Skin of body (tissue), 2 donors: ENCODE data around the gene ACIN1. TPM values are rescaled to one million over a fixed set of nuclear protein-coding genes. Genes with fewer than 3 reads are reported as not detected.

Source experiments
- DNase-seq: peaks from one replicate; lab custom pipeline; 2025; lab: John Stamatoyannopoulos, UW
- total RNA-seq: library from RNA; depleted of rRNA; stranded (reverse); fragments of >200 nt; gene quantifications from one replicate; pipeline ENCODE4 v1.2.3, GENCODE V29; 2014

The ACIN1 gene
- total RNA-seq, 1 donor from 2014 or later, result 93.9 TPM

DNA sequence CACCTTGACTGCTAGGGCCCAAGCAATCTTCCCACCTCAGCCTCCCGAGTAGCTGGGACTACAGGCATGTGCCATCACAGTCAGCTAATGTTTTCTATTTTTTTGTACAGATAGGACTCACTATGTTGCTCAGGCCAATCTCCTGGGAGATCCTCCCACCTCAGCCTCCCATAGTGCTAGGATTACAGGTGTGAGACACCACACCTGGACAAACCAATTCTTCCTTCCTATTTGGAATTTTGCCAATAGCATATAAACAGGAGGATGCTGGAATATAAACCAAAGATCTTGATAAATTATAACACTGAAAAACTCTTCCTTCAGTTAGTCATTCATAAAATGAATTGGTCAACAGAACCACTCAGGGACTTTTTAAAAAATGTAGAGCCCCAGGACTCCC is 8.4 kb downstream of the ACIN1 start:
- no peak for DNase-seq

DNA sequence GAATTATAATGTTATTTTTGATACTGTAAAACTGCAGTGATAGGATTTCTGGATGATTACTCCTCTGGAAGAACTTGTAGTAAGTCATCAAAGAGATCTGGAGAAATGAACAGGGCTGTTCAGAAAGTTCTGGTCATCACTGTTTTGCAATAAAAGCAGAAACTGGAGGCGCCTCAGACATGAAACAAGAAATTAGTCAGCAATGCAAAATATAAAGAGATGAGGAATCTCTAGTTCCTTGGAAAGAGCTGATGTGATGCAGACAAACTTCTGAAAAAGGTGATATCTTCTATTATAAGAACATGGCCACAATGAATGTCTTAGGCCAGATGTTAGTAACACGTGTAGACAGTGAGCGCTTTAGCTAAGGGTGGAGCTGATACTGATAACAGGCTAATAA is 9.5 kb downstream of the ACIN1 start:
- DNase-seq, result no peak

DNA sequence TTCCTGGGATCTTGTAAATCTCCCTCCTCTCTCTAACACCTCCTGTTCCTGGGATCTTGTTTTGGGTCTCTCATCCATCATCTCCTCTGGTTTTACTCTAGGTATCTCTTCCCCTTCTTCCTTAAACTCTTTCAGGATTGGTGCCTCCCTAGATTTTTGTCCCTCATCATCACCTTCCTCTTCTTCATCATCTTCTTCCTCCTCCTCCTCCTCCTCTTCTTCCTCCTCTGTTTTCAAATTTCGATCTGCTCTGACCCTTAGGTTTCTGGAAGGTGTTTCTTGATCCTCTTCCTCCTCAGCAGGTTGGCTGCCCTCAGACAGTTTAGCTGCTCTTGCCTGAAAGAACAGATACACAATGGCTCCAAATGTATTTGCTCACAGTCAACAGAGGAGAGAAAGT is 14.5 kb downstream of the ACIN1 start:
- DNase-seq, result no peak

DNA sequence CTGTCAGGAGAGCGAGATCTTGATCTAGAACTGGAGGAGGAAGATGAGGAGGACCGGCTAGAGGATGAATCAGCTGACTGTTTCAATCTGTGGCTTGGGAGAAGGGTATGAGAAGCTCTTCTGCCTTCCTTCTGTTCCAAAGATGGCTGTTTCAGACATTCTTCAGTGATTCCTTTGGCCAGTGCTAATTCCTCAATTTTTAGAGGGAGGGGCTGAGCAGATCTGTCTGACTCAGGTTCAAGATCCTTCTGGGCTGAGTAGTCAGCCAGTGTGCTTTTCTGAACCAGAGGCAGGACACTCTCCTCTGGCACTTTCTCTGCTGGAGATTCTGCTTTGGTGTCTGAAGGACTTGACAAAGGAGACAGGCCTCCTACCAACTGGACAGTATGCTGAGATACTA is 15.2 kb downstream of the ACIN1 start:
- DNase-seq, result no peak

DNA sequence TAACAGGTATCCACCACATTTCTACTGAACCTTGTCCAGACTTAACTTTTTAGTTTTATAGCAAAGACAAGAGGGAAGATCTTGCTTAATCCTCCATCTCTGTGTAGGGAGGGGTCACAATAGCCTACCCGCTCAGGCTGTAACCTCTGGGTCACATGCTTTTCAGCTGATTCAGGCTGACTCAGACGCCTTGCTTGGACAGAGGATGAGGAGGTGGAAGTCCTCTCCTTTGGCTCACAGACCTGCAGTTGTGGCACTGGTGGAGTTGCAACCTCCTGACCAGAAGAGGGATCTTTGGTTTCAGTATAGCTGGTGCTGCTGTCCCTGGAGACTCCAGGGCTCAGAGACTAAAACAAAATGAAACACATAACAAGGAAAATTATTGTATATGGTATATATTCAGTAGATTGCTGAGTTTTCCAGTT is 16.2 kb downstream of the ACIN1 start:
- no peak for DNase-seq

DNA sequence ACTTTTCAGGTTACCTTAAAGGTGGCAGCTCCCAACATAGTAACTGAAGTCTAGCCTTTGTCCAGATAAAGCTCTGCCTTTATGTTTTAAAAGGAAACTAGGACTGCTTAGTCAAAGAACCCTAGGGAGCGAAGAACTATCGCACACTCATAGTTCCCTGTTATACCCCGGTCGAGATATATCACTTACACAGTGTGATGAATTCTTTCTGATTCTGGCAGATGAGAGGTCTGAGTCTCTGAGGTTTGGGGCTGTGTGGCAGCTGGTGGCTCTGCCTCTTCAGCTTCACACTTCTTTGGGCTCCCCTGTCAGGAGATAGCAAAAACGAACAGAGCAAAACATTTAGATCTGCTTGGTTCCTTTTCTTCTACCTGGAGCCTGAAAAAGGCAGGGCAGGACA is 17.0 kb downstream of the ACIN1 start:
- DNase-seq, result no peak

DNA sequence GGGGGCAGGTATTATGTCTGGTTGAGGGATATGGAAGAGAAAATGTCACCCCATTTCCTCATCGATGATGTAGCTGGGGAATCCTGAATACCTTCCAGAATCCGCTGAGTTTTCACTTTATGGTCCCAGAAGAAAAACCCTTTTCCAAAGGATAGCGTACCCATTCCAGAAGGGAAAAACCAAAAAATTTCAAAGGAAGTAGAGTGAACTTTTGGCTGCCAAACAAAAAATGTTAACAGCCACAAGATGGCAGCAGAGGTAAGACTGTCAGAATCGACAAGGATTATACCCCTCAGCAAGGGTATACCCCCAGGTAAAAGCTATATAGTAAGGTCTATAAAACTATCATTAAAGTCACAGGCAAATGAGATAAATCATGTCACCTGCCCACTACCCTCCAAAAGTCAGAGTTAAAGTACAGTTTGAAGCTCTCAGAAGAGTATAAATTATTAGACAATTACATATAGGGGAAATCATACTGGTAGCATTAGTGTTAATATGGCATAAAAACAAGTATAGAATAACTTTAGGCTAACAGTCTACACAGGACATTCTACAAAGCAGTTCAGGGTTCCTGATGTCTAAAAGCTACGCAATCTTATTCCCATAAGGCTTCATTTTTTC is 18.0 kb downstream of the ACIN1 start:
- DNase-seq, result no peak

DNA sequence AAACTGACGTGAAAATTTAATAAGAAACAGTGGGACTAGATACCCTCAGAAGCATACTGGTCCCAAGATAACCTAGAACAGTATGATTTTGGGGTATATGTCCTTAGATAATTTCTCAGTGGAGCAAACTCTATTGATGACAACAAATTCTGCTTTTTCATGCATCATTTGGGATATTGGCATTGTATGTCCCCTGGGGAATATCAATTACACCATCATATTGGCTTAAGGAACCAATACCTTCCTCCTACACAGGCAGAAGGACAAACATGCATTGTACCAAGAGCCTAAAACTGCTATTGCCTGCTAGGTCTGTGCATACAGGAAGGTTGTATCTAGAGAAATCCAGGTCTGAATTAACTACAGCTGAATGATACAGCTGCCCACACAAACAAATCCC is 20.0 kb downstream of the ACIN1 start:
- no peak for DNase-seq

DNA sequence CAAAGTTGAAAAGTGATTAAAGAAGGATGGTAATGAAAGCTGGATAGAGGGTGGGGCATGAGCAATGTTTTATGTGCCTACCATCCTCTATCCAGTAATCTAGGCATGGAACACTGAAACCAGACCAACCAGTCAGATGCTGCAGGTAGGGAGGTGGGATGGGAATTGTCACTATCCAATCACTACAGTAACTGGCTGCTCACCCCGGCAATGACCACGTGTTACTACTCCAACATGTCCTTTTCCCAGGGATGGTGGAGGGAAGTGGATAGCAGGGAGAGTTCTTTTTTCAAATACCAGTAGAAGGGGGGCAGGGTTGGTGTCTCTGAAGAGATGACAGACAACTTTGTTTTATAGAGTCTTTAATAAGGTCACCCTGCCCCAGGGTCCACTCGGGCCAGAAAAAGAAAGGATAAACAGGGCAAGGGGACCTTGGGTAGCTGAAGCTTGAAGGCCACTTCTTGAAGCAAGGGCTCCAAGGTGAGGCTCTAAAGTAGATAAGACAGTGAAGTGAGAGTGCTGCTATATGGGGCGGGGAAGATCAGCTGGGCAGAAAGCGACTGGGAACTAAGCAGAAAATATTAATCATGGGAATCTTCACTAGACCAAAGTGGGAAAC is 22.9 kb downstream of the ACIN1 start:
- DNase-seq, result no peak

DNA sequence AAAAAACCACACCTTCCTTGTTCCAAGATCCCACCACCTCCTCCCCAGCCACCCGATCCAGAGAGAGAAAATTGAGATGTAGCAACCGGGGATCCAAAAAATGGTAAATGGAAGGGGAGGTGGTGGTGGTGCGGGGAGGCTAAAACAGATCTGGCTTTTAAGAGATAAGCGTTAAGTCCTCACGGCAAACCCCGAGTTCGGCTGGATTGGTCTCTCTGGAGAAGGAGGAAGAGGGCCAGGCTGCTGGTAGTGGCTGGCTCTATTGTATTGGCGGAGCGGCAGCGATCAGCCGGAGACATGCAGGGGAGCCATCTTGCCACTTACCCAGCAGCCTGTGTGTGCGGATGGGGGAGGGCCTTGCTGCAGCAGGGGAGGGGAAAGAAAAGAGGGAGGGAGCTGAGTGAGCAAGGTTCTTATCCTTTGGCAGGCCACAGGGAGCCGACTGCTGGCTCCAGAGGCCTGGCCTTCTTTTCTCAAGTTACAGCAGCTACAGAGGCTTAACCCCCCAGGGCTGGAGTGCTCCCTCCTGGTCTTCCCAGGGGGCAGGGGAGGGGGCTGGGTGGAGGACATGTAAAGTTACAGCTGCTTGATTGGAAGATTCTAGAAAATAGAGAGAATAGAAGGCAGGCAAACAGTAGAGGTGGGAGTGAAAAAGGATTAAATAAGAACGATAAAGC is 23.6 kb downstream of the ACIN1 start:
- no peak for DNase-seq

DNA sequence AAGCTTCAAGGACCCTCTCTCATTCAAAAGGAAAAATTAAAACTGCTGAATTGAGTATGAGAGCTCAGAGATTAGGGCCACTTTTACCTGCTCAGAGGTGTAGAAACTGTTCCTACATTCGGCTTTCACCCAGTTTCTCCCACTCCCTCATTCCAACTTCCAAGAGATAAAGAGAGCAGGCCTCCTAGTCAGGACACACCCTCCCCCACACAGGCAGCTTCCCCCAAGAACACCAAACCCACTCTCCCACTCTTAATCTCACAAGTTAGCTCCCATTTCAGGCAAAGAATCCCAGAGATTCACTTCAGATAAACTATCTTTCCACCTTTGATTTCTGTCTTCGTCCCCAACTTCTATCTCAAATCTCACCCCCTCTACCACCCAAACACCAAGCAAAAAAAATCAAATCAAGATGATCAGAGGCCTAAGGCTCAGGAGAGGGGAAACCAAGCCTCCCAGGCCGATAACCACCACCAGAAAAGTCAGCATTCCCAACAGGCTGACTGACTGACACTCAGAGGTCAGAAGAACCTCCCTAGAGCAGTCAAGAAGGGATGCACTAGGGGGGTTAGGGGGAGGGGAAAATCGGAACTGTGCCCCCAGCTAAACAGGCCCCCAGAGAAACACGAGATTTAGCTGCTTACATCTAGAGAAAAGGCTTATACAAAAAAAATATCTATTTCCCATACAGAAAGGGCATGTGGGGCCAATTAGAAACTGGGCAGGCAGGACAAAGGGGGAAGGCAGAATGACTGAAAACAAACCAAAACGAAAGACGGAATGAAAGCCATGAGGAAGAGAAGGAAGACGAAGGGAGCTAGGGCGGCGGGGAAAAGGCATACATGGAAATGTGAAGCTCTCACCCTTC is 24.4 kb downstream of the ACIN1 start:
- DNase-seq, result no peak

DNA sequence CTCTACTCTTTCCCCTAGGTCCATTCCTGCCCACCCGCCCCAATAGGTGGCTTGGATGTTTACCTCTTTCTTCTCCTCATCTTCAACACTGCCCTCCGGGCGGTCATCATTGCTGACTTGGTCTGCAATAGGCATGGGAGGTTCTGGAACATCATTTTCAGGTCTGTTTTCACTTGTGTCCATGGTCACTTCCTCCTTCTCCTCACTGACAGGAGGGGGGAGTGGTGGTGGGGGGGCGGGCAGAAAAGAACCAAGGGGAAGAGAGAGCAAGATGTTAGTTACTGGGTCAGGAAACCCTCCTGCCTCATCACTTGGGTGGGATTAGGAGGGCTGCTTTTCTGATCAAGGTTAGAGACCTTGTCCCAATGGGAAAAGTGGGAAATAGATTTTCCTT is 25.5 kb downstream of the ACIN1 start:
- DNase-seq, result no peak

DNA sequence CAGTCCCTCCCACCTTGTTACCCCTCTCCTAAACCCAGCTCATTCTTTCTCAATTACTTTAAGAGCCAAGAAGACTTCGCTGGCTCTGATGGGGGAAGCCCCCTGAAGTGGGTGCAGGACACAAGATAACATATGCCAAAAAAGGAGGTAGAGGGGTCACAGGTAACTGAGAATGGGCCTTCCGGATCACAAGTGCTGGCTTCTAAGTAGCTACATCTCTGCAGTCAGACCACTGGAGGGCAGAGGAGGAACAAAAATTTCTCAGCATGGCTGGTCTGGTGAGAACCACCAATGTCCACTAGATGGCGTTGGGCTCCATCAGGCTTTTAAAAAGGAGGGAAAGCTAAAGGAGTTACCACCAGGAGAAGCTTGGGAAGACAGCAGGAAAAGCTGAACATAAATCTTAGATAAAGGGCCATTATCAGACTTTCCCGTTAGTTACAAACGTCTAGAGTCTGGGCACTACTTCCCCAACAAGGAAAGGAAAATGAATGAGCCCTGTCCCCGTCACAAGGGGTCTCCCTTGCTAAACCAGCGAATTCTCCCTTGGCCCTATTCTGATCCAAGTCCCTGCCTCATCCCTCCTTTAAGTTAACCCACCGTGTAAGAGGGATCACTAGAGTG is 26.0 kb downstream of the ACIN1 start:
- DNase-seq, result no peak

DNA sequence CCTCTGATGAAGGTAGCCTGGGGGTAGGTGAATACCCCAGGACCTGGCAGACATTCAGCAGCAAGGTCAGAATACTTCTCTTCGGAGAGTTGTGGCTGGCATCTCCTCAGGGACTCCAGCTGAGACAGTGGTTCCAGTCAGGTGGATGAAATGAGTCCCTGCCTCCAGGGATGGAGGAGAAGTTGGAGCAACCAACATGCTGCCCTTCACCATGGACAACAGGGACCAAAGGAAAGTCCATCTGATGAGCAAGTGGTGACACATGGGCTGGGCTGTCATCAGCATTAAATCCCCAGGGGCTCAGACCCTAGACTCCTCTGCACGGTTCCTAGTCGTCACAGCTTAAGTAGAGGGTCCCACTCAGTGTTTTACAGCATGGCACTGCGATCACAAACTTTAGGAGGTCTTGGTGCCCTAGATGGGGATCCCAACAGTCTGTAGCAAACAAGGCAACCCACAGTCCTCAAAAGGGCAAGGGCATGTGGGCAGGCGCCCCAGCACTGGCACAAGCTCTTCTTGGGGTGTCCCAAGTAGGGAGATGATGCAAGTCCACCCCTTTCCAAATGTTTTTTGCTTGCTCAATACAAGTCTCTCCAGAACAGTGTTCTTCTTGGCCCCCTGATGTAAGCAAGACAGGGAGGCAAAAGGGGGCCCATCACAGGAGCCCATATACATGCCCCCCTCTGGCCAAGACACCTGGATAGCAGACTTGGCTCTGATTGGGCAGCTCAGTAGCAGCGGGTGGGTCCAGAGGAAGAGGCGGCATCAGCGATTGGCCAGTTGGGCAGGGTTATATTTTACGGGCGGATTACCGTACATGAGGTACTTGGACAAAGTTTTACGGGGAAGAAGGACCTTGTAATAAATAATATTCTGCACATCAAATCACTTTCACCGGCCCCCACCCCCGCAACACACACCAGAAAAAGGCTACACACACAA is 26.8 kb downstream of the ACIN1 start:
- DNase-seq, result no peak

DNA sequence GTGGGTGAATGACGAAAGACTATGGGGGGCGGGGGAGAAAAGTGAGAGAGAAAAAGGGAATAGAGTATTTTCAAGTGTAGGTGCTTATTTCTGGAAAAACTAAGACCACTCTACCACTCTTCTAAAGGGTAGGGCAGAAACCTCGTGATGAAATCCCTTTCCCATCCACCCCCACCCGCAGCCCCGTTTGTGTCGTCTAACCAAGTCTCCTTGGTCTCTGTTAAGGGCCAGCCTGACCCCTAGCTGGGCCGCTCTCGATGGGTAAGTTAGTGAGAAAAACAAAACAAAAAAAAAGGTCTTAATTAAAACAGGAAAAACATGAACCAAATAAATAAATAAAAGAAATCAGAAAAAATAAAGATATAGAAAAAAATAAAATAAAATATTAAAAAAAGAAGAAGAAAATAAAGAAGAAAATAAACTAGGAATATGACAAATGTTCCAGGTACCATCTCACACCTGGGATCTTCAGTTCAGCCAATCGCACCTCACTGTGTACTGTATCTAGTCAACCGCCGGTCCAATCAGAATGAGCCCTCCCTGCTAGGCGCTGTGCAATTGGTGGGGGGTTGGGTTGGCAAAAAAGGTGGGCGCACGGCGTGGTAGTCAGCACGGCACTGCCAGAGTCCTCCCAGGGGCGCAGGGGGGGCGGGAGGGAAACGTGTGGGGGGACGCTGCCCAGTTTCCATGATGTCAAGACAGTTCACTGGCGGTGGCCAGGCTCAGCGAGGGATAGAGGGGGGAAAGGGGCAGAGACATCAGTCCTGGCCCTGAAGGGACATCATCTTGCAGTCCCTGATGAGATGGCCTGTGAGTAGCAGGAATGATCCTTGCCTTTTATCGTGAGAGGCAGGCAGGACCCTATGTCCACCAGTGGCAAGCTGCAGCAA is 27.8 kb downstream of the ACIN1 start:
- DNase-seq, result no peak

DNA sequence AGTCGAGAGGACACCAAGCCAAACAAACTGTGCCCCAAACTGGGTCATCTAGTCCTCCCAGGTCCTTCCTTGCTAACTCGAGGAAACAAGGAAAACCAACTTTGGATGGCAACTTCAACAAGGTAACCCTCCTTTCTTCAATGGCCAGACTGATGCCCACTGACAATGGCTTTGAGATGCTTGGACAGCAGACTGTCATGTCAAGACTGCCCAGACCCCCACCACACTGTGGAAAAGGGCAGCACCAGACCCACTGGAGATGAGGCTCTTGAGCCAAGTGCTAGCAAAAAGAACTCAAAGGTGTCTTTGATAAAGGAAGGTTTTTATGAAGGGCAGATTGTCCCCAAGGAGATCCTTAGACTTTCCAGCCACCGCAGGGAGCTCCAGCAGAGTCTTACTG is 28.6 kb downstream of the ACIN1 start:
- no peak for DNase-seq

DNA sequence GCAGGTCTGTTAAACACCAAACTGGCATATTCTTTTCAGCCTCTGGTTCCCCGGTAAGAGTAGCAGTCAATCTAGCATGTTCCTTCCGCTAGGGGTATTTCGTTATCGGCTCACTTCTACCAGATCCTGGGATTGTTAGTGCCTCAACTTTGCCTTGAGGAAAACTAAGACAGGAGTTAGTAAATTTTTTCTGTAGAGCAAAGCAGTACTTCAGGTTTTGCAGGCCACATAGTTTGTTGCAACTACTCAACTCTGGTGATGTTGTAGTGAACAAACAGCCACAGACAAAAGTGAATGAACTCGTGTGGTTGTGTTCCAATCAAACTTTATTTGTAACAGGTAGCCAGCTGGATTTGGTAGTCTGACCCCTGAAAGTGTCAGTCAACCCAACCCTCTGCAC is 31.3 kb downstream of the ACIN1 start:
- no peak for DNase-seq

DNA sequence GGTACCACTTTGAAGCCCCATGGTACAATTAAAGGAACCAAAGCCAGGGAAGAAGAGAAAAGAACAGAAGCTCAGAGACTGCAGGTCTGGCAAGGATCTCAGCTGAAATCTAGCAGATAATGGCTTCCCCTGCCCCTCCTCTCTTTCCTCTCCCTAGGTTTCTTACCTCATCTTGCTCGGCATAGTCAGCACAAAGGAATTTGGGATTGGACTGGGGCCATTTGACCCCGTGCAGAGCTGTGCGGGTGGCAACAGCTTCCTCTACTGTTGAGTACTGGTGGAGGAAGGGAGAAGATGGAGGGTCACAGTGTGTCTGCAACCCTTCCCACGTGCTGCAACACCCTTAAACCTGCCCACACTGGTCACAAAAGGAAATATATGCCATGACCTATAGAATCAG is 32.9 kb downstream of the ACIN1 start:
- DNase-seq, result no peak

DNA sequence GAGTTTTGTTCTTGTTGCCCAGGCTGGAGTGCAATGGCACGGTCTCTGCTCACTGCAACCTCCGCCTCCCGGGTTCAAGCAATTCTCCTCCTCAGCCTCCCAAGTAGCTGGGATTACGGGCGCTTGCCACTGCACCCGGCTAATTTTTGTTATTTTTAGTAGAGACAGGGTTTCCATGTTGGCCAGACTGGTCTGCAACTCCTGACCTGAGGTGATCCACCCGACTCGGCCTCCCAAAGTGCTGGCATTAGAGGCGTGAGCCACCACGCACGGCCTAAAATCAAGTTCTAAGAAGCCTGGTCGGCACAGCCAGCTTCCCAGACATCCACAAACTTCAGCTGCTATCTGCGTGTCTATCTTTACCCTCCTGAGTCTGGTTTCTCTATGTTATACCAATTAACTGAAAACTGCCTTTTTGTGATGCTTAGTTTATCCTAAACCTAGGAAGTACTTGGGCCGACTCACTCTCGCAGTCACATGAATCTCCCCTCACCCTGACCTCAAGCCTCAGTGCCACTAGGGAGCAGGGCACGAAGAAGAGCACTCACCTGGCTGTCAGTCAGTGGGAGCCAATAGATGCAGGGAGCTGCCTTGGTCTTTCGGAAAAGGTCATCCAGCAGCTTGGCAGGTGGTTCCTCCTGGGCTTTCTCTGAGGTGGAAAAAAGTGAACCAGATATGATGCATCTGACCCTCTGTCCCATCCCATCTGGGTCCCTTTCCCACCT is 34.2 kb downstream of the ACIN1 start:
- no peak for DNase-seq
